KMS-11 (cell line): ENCODE data around the gene TFF3.

Source experiments
- H2AFZ ChIP-seq: fragments of 200-600 bp; sonication (generic); 2 replicates; pipeline ENCODE4 v1.6.1; 2016; ENCODE audit warnings: antibody characterized with exemption, mixed run types, low read depth
- H3K27ac ChIP-seq: fragments of 200-600 bp; sonication (generic); 2 replicates; pipeline ENCODE4 v1.6.1; 2016; ENCODE audit warnings: mild to moderate bottlenecking, mixed run types
- H3K27me3 ChIP-seq: fragments of 200-600 bp; sonication (generic); 2 replicates; pipeline ENCODE4 v1.6.1; 2017; ENCODE audit warnings: mild to moderate bottlenecking, low read depth, mixed run types, moderate library complexity; ENCODE audit not compliant: insufficient read depth
- H3K36me3 ChIP-seq: fragments of 200-600 bp; sonication (generic); 2 replicates; pipeline ENCODE4 v1.6.1; 2017; ENCODE audit warnings: mild to moderate bottlenecking, mixed run types; ENCODE audit not compliant: insufficient read depth
- H3K4me1 ChIP-seq: fragments of 200-600 bp; sonication (generic); 2 replicates; pipeline ENCODE4 v1.6.1; 2016; ENCODE audit warnings: mild to moderate bottlenecking, low read depth, mixed run types; ENCODE audit not compliant: poor library complexity, severe bottlenecking
- H3K4me2 ChIP-seq: fragments of 200-600 bp; sonication (generic); 2 replicates; pipeline ENCODE4 v1.7.0; 2016; ENCODE audit warnings: mild to moderate bottlenecking, mixed run types
- H3K4me3 ChIP-seq: fragments of 200-600 bp; sonication (generic); IDR thresholded peaks from 2 replicates; pipeline ENCODE4 v1.6.1; 2017; ENCODE audit warnings: low read depth, low read length, mixed read lengths; ENCODE audit not compliant: insufficient read depth
- H3K79me2 ChIP-seq: fragments of 200-600 bp; sonication (generic); 2 replicates; pipeline ENCODE4 v1.6.1; 2016; ENCODE audit warnings: low read depth, mixed run types; ENCODE audit not compliant: insufficient read depth
- H3K9ac ChIP-seq: fragments of 200-600 bp; sonication (generic); 2 replicates; pipeline ENCODE4 v1.6.1; 2016; ENCODE audit warnings: mild to moderate bottlenecking, mixed run types
- H4K20me1 ChIP-seq: fragments of 200-600 bp; sonication (generic); 2 replicates; pipeline ENCODE4 v1.6.1; 2016; ENCODE audit warnings: mild to moderate bottlenecking, mixed run types; ENCODE audit not compliant: insufficient read depth
- CTCF ChIP-seq: fragments of 200-600 bp; sonication (generic); conservative IDR thresholded peaks from 2 replicates; pipeline ENCODE4 v1.6.1; 2017; ENCODE audit warnings: low read depth, mild to moderate bottlenecking, antibody characterized with exemption, low read length, moderate library complexity, mixed read lengths

TFF3 gene

GRCh38 chr21:42310411-42311001, 4.7 kb downstream of the TFF3 start:
- Histone ChIP-seq H3K36me3 (no peaks in the 10 kb centered on the region), H3K4me2 (no peak overlapping the region), H3K79me2 (no peaks in the 10 kb centered on the region), H4K20me1 (no peaks in the 10 kb centered on the region), H3K27ac (no peak overlapping the region), H3K27me3 (peaks cover 25% of the 10 kb centered on the region; the same call in 1 of the 2 replicates), H2AFZ (no peak overlapping the region), H3K4me3 (no peak overlapping the region), H3K4me1 (no peaks in the 10 kb centered on the region), H3K9ac (no peak overlapping the region)
- no peak for TF ChIP-seq CTCF

- no peak overlapping the region for H3K9ac ChIP-seq
- H3K79me2 ChIP-seq: no peaks in the 10 kb centered on the region
- TF ChIP-seq CTCF: peak; percentile 76
- H3K27ac ChIP-seq: no peak overlapping the region
- no peak overlapping the region for H3K4me3 ChIP-seq
- H3K27me3 ChIP-seq: peaks cover 18% of the 10 kb centered on the region; the same call in 1 of the 2 replicates
- no peaks in the 10 kb centered on the region for H4K20me1 ChIP-seq
- H3K4me2 ChIP-seq: no peak overlapping the region
- no peaks in the 10 kb centered on the region for H3K36me3 ChIP-seq
- H2AFZ ChIP-seq: no peak overlapping the region
- no peaks in the 10 kb centered on the region for H3K4me1 ChIP-seq
Measured at GRCh38 chr21:42309753-42310213, 5.4 kb downstream of the TFF3 start.

GRCh38 chr21:42308914-42309752, 6.1 kb downstream of the TFF3 start:
- Histone ChIP-seq H3K4me1 (no peaks in the 10 kb centered on the region), H3K9ac (no peak overlapping the region), H3K4me2 (peak overlapping the region; percentile 6; the same call in 1 of the 2 replicates), H3K79me2 (no peaks in the 10 kb centered on the region), H3K27ac (no peak overlapping the region), H3K27me3 (peaks cover 15% of the 10 kb centered on the region; the same call in 1 of the 2 replicates), H3K4me3 (no peak overlapping the region), H4K20me1 (no peaks in the 10 kb centered on the region), H2AFZ (no peak overlapping the region), H3K36me3 (no peaks in the 10 kb centered on the region)
- TF ChIP-seq CTCF: no peak

- H3K4me3 ChIP-seq: no peak overlapping the region
- H3K27ac ChIP-seq: no peak overlapping the region
- H3K9ac ChIP-seq: no peak overlapping the region
- H3K36me3 ChIP-seq: no peaks in the 10 kb centered on the region
- no peak overlapping the region for H2AFZ ChIP-seq
- H3K4me1 ChIP-seq: no peaks in the 10 kb centered on the region
- peaks cover 10% of the 10 kb centered on the region; the same call in 1 of the 2 replicates for H3K27me3 ChIP-seq
- H3K79me2 ChIP-seq: no peaks in the 10 kb centered on the region
- H3K4me2 ChIP-seq: no peak overlapping the region
- TF ChIP-seq CTCF: no peak
- H4K20me1 ChIP-seq: no peaks in the 10 kb centered on the region
Measured at GRCh38 chr21:42308161-42308913, 6.9 kb downstream of the TFF3 start.
